Activated CD4-positive, alpha-beta T cell treated with anti-CD3 and anti-CD28 coated beads for 48 hours (primary cell): Measurements from ENCODE around the gene FGF12.
A peak's percentile ranks its signal among the peaks of the same experiment; 100 is the strongest.

Source experiments
- DNase-seq: peaks from one replicate; pipeline ENCODE4 v3.0.0-alpha.2; 2020

The FGF12 gene

DNA sequence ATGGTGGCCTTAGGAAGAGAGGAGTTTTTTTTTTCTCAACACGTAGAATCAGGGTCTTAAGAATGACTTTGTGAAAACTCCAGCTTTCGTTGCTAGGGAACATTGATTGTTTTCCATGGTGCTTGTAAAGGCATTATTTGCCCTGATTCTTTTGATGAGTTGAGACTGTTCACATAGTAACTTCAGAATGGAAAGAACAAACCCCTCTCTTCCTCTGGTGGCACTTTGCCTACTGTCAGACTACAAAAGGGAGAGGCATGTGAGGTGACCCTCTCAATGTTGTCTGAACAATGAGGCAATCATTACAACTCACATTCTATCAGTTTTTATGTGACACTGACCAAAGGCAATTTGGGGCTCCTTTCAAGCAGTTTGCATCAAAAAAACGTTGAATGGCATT is 477.8 kb downstream of the FGF12 start:
- no peak for DNase-seq

GRCh38 chr3:192246847-192247559 is 480.3 kb downstream of the FGF12 start:
- no peak for DNase-seq

DNA sequence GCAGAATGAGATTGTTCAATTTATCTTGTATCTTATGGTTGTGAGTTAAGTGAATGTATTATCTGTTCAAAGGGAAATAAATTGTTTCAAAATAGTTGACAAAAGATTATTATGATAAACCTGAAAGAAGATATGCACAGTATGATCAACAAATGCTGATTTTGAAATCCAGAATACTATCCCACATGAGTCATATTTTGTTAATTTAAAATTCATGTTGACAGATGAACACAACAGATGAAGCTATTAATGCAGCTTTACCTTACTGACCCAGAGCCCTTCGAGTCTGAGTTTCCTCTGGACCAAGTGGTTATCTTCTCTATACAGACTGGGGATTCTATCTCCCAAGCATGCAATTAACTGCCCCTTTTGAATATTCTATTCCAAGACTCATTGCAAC is 482.8 kb downstream of the FGF12 start:
- DNase-seq, result no peak

DNA sequence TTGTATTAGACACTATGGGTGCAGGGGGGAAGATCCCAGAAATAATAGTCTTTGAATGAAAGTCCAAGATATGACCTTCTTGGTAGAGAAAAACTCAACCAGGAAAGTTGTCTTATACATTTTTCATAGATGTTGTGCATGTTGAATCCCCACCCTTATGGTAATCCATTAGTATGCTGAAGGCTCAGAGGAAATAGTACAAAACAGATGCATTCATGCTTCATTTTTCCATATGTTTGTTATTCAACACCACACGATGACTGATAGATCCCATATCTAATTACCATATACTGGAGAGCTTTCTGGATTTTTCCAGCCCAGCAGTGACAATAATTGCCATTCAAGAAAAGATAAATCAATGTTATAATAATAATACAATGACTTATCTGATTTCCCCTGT is 487.4 kb downstream of the FGF12 start:
- no peak for DNase-seq

DNA sequence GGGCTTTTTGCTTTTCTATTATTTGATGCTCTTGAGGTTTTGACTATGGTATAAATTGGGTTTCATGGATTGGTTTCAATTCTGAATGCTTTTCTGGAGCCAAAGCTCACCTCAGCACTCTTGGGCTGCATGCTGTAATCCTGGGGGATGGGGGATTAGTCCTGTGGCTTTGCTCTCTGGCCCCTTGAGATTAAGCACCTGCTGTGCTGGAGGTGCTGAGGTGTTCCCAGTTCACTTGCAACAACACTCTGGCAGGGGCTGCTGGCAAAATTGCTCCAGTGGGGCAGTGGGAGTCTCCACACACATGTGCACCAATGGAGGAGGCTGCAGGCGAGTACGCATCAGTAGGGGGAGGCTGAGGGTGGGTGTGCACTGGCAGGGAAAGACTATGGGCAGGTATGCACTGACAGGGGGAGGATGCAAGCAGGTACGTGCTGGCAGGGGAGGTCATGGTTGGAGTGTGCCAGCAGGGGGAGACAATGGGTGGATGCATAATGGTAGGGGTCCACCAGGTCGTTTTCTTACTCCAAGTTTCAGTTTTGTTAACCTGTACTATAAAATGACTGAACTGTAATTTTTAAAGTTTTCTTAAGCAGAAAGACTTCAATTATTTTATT is 489.2 kb downstream of the FGF12 start:
- no peak for DNase-seq

DNA sequence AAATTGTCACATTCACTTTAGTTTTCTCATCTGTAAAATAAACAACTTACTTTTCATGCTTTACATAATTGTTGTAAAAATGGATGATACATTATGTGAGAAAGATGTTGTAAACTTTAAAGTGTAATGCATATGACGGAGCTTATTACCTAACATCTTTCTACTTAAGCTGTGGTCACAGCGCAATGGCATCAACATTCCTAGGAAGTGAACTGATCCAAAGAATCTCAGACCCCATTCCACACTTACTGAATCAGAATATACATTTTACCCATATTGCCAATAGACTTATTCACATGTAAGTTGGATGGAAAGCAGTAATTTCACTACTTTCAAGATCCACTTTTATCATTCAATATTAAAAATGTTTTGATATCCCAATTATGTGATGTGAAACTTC is 497.5 kb downstream of the FGF12 start:
- no peak for DNase-seq

DNA sequence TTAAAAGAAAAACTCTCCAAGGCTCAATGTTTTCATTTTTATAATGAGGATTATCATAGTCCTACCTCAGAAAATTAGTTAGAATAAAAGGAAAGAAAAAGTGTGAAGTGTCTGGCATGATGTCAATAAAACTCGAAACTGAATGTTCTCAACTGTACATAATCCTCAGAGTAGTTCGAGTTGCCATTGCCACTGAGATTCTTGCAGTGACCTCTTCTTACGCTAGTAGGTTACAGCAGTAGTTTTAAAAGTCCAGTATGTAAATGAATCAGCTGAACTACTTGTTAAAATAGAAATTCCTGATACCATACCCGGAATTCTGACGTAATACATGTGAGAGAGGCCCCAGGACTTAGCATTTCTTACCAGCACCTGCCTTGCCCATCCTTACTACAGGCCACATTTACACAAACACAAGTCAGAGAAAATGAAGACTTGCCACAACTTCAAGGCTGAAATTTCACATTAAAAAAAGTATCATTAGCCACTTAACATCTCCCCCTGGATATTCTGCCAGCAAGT is 502.6 kb downstream of the FGF12 start:
- DNase-seq, result no peak

DNA sequence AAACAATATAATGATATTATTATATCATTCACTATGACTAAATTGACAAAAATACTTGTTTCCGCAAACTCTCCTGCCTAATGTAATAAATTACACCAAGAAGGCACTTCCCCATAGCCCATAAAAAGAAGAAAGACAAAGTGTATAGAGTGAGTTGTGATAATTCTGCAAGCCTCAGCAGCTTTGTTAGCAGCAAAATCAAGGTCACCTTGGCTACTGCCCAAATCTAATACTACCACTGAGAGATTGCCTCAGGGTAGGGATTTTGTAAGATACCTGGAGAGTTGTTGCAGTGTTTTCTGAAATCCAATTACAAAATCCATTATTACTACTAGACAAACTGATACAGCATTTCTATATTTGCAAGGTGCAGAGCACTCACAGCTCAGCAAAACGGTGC is 503.5 kb downstream of the FGF12 start:
- DNase-seq, result no peak

DNA sequence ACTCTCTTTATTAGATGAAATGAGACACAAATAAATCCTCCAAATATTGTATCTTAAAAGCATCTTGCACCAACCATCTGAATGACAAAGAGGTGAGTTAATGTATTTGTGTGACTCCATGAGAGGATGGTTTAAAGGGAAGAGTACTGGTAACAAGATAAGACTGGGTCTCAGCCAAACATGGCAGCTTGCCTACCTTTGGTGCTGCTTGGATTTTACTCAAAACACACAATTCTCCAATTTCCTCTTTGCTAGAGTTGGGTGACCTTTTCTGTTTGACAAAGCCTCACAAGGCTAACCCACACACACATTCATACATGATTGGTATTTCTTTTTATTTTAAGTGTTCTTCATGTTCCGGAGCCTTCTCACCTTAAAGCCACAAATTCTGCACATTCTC is 506.4 kb downstream of the FGF12 start:
- DNase-seq, result no peak

DNA sequence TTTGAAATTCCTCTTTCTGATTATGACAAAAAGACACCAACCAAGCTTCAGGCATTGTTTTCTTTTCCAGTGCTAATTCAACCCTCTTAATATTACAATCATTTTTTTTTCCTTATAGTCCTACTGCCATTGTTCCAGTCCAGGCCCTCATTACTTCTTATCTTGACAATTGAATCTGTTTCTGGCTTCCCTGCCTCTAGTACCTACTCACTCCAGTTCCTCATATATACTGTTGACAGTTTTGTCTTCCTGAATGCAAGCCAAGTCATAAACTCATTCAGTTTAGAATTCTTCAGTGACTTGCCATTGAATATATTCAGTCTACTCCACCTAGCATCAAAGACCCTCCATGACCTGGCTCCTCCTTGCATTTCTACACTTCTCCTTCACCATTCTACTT is 507.4 kb downstream of the FGF12 start:
- no peak for DNase-seq

GRCh38 chr3:192216067-192216466 is 511.3 kb downstream of the FGF12 start:
- no peak for DNase-seq

DNA sequence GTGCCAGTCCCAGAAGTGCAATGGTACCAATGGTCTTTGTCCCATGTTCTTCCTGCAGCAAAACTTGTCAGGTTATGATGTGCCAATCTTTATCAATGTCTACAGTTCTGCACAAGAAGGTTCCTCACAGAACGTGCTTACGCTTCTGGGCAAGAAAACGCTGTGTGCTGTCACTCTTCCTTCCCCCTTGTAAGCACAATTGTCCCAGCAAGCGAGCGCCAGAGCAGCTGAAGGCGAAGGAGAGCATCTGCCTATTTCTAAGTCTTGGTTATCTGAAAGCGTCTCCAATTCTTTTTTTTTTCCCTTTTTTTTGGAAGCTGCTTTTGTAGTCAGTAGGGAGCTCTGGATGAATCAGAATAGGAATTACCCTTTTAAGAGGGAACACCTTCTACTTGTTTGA is 514.4 kb downstream of the FGF12 start:
- no peak for DNase-seq

DNA sequence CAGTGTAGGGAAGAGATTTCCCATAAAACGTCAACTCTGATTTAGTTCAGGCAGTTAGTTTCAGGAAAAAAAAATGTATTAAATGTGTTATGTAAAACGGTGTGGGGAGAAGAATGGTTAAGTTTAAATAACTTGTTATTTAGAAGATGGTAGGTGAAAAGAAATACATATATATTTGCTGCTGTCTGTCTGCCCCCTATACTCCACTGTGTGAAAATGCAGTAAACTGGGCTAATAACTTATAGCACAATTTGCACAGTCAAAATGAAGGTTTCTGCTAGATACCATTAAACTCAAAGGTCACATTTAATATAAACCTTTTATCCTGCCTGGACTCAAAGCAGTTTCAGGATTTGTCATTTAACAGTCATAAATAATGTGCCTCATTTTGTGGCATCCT is 515.0 kb downstream of the FGF12 start:
- no peak for DNase-seq

- DNase-seq, result no peak
Measured at GRCh38 chr3:192207651-192208050, 519.7 kb downstream of the FGF12 start.

GRCh38 chr3:192207239-192207638 is 520.1 kb downstream of the FGF12 start:
- no peak for DNase-seq

- no peak for DNase-seq
Measured at GRCh38 chr3:192194085-192194484, 533.3 kb downstream of the FGF12 start.

- DNase-seq, result peak; percentile 67
Measured at GRCh38 chr3:192188218-192188835, 539.0 kb downstream of the FGF12 start.

DNA sequence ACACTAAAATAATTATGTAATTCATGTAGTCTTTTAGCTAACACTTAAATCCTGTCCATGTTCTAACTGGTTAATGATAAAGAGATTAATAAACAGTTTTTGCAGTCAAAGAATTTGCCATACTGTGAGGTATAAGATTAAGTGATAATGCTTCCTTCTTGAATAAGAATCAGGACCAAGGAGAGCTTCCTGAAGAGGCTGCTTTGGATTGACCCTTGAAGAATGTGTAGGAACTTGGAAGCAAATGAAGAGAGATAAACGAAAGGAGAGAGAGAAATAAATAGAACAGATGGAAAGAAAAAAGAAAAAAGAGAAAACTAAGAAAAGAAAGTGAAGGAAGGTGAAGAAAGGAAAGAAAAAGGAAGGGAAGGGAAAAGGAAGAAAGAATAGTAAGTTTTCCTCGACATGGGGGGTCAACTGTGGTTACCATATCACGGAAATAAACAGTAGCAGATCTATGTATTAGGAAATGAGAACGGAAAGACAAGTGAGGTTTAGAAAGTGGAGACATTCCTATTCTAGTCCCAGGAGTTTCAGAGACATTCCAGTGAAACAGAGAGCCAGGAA is 539.8 kb downstream of the FGF12 start:
- no peak for DNase-seq

- no peak for DNase-seq
Measured at GRCh38 chr3:192186498-192186897, 540.8 kb downstream of the FGF12 start.

DNA sequence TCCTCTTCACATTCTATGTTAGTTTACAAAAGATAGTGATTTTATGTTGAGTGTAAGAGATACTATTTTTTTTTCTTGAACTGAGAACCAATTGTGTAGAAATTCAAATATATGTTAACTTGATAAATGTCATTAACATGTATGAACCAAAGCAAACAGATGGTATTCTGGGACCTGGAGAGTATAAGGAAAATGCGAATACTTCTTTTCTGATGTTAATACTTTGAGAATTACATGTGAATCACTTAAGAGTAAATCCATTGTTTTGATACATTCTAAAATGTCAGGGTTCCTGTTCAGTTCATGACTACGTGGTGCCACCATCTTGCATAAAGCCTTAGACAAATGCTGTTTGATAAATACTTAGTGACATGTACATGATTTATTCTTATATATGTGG is 541.3 kb downstream of the FGF12 start:
- no peak for DNase-seq

- no peak for DNase-seq
Measured at GRCh38 chr3:192183109-192183508, 544.2 kb downstream of the FGF12 start.

DNA sequence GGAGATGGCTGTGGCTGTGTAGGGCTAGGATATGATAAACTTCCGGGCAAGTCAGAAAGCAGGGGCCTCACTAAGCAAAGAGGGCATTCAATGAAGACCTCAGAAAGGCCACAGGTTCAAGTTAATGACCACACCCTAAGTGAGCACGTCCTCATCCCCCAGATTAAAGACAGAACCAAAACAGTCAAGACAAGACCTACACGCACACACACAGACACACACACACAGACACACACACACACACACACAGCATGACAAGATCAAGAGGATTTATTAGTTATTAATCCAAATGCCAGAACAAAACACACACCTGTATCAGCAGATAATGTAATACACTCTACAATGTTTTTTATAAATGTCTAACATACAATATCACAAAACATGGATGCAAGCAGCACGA is 546.2 kb downstream of the FGF12 start:
- no peak for DNase-seq

DNA sequence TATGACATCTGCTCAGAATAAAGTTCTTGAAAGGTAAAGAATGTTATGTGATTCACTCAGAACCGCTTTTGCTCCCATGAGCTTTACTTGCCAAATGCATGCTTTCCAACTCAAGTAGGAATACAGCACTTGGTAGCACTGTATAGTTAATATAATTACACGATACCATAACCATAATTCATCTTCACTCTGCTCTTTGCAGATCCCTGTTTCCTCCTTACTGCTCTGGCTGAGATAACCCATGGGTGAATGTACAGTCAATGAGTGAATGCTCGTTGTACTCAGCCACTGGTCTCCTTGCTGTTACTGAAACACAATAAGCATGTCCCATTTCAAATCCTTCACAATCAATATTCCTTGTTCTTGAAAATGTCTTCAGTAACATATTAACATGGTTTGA is 550.0 kb downstream of the FGF12 start:
- no peak for DNase-seq

DNA sequence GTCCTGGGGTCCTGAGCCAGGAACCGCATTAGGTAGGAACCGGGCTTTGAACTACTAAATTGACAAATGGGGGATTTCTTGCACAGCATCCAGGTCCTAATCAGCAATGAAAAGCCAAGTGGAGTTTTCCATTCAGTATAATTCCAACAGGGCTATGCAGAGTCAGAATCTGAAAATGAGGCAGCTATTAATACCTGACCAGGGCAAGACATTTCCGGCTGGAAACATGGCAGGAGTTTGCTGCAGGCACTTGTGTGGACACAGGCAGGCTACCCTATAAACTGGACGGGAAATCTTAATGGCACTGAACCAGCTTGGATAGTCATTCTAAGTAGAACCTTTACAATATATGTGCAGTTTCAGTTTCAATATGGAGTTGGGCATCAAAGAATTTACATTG is 553.1 kb downstream of the FGF12 start:
- DNase-seq, result no peak
